ENCODE measurements around the gene PICK1.
A peak's percentile ranks its signal among the peaks of the same experiment; 100 is the strongest.

PICK1 gene

DNA sequence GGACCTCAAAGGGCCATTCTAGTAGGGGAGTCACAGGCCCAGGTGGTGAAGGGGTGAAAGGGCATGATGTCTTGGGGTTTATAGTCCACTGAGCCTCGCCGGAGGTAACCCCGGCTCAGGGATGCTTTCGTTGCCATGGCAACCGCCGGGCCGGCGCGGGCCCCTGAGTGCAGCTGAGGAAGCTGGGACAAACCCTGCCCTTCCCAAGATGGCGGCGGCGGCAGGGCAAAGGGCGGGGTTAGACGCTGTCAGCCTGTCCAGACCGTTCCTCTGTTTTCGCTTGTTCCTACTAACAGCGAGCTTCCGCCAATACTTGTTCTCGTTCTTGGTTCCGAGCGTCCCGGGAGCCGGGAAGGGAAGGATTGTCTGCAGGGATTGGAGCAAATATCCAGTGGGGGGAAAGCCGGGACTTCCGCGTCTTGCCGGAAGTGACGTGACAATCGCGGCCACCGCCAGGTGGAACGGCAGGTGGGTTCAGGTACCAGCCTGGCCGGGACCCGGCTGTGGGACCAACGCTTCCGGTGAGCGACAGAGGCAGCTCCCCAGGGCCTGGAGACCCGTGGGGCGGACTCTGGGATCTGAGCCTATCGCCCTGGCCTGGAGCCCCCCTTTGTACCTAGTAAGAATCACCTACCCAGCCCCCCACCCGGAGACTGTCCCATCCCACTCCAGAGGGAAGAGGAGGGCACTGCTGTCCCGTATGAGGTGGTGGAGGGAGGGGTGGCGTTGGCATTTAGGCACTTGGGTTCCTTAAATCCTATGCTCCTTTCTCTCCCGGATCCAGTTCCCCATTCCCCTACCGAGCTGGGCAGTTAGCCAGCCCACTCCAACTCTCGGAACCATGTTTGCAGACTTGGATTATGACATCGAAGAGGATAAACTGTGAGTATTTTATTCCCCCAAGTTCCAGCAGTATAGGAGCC, at the start of gene PICK1:
Gene PICK1, plus strand, starts transcription at position 436 of the 923 bp plus-strand sequence. Its CDS starts 406 bp downstream, at position 842.
- peak; percentile 76 for DNase-seq

DNA sequence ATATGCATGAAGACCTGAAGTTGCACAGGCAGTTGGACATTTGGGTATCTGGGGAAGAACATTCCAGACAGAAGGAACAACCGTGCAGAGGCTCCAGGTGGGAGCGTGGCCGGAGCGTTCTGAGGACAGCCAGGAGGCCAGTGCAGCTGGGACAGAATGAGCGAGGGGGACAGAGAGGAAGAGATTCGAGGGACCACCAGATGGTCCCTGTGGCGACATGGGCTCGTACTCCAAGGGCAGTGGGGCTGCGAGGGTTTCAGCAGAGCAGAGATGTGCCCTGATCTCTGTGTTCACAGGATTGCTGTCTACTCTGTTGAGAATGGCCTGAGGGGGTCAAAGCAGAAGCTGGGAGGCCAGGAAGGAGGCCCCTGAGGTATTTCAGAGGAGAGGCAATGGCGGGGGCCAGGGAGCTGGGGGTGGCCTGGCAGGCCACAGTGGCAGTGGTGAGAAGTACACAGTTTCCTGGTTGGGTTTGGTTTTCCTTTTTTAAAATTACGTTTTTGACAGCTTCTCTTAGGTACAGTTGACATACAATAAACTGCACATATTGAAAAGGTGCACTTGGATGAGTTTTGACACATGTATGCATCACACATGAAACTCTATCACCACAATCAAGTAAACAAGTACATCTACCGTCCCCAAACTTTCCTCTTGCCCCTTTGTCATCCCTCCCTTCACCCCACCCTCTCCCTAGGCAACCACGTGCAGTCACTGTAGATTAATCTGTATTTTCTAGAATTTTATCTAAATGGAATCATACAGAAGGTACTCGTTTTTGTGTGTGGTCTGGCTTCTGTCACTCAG, 48.0 kb upstream of the PICK1 start:
- no peak for DNase-seq

DNA sequence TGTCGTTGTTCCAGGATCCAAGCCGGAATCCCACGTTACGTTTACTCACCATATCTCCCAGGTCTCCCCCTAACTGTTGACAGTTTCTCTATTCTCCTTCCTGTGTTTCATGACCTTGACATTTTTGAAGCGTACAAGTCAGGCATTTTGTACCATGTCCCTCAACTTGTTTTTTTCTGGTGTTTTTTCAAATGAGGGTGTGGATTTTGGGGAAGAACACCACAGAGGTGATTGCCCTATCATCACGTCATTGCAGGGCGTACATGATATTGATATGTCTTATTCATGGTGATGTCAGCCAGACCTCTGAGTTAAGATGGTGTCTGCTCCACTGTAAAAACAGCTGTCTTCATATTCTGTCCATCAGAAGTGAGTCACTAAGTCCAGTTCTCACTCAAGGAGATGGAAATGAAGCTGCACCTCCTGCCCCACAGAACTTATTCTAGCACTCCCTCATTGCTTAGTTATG, 44.6 kb upstream of the PICK1 start:
- no peak for DNase-seq

DNA sequence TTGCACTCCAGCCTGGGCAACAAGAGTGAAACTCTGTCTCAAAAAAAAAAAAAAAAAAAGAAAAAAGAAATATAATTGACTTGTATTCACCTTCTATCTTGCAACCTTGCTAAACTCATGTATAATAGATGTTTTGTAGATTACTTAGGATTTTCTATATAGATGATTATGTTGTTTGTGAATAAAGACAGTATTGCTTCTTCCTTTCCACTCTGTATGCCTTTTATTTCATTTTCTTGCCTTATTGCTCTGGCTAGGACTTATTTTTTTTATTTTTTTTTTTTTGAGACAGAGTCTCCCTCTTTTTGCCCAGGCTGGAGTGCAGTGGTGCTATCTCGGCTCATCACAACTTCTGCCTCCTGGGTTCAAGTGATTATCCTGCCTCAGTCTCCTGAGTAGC, 43.1 kb upstream of the PICK1 start:
- no peak for DNase-seq

DNA sequence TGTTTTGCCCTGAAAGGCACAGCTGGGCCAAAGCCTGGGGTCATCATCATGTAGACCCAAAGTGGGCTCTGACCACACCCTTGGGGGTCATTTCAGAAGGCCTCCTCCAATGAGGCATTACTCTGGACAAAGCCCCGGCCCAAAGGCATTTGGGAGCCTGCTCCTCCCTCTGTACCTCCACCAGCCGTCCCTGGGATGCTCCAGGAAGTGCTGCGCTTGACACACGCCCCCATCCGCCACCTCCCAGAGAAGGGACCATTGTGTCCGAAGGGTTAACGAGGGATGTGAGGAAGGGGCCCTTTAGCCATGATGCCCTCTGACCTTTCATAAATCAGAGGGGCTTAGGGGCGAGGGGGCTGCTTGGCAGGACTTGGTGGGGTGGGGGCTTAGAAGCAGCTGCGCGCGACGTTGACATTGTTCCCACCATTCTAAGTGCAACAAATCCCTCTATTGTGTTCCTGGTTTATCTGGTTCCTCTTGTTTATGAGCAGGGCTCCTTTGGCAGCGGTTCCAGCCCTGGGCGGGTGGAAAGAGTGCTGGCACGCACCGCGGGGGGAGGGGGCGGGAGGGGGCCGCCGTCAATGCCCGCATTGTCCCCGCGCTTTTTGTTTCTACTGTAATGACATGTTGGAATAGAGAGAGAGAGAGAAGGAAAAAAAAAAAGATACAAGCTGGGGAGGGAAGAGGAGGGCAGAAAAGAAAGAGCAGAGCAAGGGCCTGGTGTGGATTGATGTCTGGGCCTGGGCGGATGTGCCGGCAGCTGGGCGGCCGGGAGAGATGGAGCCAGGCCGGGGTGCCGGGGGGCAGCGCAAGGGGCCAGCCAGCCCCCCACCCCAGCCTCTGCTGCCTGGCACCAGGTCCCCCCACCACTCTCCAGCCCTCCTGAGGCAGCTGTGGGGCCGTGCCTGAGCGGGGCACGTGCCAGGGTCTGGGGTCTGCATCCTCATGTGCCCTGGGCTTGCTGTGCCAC, 40.7 kb upstream of the PICK1 start:
- DNase-seq = no peak

DNA sequence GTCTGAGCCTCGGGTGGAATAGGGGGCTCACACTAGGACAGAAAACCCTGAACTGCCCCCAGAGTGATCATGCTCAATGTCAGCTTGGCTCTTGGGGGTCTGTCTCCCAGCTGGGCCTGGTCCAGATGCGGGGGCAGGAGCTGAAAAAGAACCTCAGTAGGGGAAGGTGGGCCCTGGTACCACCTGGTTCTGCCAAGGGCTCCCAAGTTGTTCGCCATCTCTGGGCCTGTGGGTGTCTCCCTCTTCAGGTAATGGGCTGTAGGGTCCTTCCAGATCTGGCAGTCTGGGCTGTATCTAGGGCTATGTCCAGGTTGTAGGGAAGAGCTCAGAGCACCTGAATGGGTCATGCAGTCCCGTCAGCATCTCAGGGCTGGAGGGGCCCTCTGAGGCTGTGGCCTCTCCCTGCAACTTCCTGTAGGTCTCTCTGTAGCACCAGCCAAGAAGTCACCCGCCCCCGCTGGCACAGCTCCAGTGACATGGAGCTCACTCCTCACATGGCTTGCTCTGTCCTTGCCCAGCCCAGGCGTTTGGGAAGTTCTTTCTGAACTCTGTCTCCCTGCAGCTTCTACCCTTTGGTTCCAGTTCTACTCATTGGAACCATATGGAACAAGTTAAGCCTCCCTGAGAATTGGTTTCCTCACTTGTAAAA, 39.8 kb upstream of the PICK1 start:
- no peak for DNase-seq

DNA sequence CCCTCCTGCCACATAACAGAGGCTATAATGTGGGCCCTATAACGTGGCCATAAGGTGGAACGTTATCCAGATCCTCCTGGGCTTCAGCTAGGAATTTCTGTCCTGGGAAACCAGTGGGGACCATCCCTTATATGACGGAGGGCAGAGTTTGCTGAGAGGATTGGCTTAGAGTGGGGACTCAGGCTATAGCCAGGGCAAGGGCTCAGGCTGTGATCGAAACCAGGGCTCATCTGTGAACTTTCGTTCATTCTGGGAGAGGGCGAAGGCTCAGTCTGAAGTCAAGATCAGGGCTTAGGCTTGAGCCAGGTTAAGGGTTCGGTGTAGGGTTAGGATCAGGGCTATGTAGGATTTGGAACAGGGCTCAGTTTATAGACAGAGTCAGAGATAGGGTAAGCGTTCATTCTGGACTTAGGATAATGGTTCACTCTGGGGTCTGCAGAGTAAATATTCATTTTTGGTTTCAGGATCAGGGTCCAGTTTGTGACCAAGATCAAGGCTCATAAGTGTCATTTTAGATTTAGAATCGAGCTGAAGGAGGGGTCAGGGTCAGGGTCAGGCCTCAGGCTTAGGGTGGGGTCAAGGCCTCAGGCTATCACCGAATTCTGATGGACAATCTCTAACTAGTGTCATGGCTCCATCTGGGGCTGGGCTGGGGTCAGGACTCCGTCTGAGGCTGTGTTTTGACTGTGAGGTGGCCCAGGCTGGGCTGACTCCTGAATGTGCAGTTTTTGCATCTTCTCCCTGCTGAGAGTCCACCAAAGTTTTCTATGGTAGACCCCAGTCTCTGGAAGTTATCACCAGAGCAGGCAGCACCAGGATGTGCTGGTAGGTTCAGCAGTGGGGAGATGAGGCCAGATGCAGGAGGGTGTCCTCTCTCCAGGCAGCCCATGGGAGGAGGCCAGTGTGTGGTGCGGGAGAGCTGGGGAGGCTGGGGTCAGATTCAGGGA, 39.0 kb upstream of the PICK1 start:
- no peak for DNase-seq

DNA sequence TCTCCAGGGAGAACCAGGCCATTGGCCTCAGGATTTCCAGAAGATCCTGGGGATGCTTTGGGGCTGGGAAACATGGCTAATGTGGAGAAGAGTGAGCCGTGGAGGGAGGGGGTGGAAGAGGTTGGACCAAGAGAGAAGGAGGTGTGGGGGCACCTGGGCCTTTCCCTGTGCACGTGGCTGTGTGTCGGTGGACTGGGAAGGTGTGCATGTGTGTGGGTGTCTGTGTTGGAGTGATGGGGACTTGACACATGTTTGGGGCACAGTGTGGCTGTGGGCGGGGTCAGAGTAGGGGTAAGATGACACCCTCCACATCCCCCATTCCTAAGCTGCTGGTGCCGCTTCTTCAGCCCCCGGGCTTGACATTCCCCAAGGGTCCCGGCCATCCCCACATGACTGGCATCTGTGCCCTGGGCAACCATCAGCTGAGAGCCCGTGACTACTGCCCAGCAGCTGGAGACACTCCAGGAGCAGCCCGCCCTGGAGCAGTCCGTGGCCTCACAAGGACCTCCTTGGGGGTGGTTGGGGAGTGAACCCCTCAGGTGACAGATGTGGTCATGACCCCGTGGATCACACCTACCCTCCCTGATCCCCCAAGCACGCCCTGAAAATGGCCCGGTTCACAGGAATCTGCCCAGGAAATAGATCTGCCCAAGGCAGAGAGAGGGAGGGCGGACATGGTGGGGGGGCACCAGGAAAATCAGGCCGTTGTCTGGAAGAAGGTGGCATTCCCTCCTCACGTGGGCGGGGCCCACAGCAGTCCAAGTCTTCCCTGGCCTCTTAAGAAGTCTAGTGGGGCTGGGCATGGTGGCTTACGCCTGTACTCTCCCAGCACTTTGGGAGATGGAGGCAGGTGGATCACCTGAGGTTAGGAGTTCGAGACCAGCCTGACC, 38.0 kb upstream of the PICK1 start:
- DNase-seq = no peak

DNA sequence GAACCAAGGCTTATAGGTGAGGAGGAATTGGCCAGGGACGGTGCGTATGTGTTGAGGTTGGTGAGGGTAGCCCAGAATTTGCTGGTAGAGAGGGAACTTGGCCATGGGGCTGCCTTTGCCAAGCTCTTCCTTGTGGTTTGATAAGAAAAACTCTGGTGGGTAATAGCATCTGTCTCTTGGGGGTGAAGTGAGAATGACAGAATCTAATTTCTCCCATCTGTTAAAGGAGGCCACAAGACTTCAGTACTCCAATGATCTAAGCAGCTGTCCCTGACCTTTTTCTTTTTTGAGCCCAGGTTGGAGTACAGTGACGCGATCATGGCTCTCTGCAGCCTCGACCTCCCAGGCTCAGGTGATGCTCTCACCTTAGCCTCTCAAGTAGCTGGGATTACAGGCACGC, 36.0 kb upstream of the PICK1 start:
- DNase-seq = no peak

DNA sequence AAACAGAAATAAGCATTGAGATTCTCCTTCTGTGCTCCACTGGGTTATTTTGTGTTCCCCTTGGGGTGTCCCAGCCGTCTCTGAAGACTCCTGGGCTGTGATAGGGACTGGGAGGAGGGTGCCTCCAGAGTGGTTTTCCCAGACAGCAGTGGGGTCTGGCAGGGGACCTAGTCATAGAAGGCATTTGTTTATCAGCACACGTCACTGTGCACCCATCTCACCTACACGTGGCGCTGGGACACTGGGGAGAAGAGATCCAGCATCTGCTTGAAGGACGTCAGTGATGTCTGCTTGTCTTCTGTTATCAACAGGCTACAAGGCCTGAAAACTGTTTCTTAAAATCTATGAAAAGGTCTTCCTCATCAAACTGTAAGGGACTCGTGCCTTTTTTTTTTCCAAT, 34.2 kb upstream of the PICK1 start:
- DNase-seq = no peak

DNA sequence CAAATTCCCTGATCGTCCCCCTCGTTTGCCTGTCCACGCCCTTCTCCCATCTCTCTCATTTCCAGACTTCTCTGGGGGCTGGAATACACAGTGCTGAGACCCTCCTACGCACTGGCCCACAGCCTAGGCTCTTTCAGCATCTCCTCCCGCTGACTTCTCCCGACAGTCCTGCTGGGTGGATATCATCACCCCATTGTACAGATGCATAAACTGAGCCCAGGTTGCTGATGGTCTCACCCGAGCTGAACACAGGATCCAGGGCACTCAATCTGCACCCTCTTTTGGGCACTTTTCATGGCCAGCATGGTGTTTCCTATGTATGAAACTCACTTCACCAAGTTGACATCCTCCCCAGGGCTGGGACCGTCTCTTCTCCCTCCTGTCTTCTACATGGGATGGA, 31.7 kb upstream of the PICK1 start:
- DNase-seq = no peak

DNA sequence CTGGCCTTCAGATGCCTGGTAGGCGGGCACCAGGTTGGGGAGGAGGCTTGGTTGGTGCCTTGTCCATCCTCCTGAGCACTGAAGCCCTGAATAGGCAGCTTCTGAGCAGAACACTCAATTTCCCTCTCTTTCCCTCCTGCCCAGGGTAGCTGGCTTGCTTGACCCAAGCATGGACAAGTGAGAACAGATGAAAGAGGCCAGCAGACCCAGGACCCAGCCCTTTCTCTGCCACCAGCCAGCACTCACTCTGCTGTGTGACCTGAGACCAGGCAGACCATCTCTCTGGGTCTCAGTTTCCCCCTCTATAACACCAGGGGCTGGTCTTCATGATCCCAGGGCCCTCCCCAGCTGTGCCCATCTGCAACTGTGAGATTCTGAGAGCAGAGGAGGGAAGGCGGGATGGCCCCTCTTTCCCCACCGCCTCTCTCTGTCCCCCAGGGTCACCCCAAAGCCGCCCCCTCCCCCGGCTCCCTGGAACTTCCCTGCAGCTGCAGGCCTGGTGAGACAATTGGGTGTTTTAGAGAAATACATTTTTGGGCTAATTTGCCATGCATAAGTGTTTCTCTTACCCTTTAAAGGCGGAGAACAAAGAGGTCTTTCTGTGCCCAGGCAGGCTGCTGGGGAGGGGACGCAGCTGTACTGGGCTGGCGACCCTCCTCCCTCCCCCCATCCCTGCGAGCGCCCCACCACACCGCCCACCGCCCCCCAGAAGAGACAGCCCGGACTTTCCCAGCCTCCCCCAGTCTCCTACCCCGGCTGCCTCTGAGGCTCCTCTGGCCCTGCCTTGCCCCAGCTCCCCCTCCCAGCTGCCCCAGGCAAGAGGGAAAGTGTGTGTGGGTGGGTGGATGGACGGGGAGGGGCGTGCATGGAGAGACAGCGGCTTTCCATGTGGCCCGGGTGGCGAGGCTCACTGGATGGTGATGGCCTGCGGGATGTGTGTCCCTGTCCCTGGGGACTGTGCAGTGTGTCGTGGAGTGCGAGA, 30.8 kb upstream of the PICK1 start:
- no peak for DNase-seq

DNA sequence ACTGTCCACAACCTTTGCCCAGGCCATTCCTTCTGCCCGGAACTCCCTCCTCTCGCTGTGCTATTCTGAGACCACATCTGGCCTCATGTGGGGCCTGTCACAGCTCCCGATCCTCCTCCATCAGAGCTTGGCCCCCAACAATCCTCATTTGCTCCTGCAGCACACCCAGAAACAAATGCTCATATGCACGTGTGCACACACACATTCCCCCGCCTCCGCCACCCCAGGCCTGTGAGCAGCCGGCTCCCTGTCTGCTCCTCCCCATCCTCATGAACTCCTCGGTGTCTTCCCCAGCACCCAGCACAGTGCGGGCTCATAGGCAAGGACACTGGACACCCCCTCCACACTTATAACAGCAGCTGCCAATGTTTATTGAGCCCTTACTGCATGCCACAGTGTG, 29.7 kb upstream of the PICK1 start:
- no peak for DNase-seq

DNA sequence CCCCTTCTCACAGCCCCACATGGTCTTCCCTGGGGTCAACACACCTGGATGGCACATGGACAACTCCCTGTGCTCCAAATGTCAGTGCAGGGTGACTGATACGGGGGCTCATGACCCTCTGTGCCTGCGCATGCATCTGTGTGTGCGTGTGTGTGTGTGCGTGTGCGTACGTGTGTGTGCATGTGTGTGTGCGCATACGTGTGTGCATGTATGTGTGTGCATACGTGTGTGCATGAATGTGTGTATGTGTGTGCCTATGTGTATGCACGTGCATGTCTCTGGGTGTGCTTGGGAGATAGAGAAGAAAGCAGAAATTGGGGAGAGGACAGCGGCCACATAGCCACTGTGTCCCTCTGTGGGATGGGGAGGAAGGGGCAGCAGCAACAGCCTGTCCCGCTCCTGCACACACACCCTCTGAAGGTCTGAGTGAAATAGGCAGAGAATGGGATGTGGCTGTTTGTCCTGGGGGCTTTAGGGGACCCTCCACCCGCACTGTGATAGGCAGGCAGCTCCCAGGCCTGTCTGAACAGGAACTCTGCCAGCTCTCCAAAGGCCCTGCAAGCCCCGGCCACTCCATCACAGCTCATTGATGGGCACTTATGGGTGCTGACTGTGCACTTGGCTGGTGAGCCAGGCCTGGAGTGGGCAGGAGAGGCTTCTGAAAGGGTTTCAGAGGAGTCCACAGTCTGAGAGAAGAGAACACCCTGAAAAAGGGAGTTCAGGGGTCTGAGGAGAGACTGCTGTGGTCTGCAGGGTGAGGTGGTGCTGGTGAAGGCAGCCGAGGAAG, 28.7 kb upstream of the PICK1 start:
- DNase-seq = no peak

DNA sequence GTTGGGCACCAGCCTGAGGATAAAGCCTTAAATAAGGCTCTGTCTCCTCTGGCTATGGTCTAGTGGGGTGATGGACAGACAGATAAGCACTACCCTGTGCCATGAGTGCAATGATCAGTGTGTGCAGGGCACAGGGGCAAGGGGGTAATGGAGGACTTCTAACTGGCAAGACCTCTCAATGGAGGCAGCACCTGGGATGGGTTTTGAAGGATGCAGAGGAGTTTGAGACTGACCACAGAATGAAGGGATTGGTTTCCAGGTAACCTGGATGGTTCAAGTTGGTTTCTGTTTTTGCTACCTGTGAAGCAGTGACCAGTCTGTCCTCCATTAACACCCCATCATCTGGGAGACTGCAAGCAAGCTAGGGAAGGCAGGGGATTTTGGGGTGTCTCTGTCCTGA, 27.8 kb upstream of the PICK1 start:
- DNase-seq = no peak

DNA sequence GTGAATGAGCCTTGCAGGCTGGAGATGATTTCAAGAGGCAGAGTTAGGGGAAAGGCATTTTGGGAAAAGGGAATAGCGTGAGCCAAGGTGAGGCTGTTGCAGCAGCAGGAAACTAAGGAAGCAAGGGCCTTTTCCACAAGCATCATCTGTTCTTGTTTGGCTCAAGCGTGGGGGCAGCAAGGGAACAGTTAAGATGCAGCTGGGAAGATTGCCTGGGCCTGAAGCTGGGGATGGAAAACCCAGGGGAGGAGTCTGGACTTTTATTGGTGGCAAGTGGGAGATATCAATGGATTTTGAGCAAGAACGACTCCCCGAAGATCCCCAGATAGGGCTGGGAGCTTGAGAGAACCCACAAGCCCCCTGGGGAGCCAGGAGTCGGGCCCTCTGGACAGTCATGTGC, 27.3 kb upstream of the PICK1 start:
- DNase-seq = no peak

DNA sequence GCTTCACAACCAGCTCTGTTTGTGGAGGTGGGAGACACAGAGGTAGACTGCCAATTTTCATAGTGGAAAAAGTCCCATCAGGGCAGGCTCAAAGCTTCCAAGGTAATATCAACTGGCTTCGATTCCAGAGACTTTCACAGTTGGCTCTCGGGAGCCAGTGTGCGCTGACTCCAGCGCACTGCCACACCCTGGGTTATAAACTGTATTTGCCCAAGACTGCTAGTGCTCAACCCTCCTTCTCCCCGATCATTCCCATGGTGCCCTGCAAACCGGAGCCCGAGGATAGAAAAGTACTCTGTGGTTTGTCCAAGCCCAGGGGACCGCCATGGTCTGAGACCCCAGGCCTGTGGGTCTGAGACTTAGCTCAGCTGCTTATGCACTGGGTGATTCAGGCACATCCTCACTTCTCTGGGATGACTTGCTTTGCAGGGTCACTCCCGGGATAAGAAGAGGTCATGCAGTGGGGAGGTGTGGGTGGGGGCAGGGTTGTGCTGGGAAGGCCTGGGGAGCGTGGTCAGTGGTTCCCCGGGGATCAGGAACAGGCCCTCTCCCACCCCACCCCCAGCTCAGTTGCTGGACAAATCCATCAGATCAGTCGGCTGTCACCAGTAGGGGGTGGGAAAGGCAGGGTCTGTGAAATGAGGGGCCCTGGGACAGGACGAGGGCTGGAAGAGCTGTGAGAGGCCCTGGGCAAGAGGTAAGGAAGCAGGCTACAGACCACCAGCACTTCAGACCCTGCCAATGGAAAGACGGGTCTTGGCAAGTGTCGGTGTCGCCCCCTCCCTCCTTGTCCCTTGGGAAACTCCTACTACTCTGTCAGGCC, 26.7 kb upstream of the PICK1 start:
- no peak for DNase-seq
